ENCODE results near the gene ZBTB3. TPM values are rescaled to one million over a fixed set of nuclear protein-coding genes. Genes with fewer than 3 reads are reported as not detected.
A peak's percentile ranks its signal among the peaks of the same experiment; 100 is the strongest.

Gene ZBTB3
- total RNA-seq, 1 experiment from 2014 or later: 43.4 TPM

- Mint-ChIP-seq H3K9me3 (no peaks in the 10 kb centered on the region; a peak in 1 of 5 replicates), H3K27ac (peak overlapping the region in 1 of 3 experiments; percentile 87; a peak in 1 of 7 replicates), H3K4me1 (peaks cover 31 to 52% of the 10 kb centered on the region in 2 experiments), H3K4me3 (no peak overlapping the region; a peak in 1 of 5 replicates), H3K27me3 (ENCODE audit: low read depth) (no peaks in the 10 kb centered on the region), H3K36me3 (ENCODE audit: insufficient read depth in 1 of 3, low read depth in 3 of 3) (peaks cover 41 to 75% (median 70%) of the 10 kb centered on the region in 3 experiments)
- Histone ChIP-seq H3K23ac (ENCODE audit: insufficient read length, low read depth, low read length) (no peak overlapping the region), H2AFZ (ENCODE audit: low read length) (no peak overlapping the region), H4K5ac (ENCODE audit: insufficient read length, low read depth, low read length) (no peak overlapping the region), H3K9ac (ENCODE audit: extremely low read depth, insufficient read length, low read length) (no peak overlapping the region), H2BK20ac (ENCODE audit: low read depth, low read length, poor library complexity, severe bottlenecking) (no peak overlapping the region), H2BK15ac (ENCODE audit: low read depth, low read length) (no peak overlapping the region), H2BK12ac (ENCODE audit: insufficient read length, low read depth, low read length) (no peak overlapping the region), H3K4me2 (ENCODE audit: insufficient read depth, insufficient read length, low read length) (no peak overlapping the region), H3K14ac (ENCODE audit: insufficient read depth, low read length) (no peak overlapping the region), H3K4me1 (ENCODE audit: insufficient read depth, low read length) (peaks cover 2% of the 10 kb centered on the region; the same call in 1 of the 2 replicates), H3K27ac (ENCODE audit: insufficient read length, low read depth, low read length) (no peak overlapping the region), H4K20me1 (ENCODE audit: control insufficient read depth, insufficient read depth, insufficient read length) (no peaks in the 10 kb centered on the region), H2BK120ac (ENCODE audit: low read depth, low read length, poor library complexity, severe bottlenecking) (no peak overlapping the region), H3K23me2 (ENCODE audit: insufficient read length, low read depth, low read length, poor library complexity, severe bottlenecking) (peaks cover 18% of the 10 kb centered on the region), H3K79me2 (ENCODE audit: insufficient read depth, low read length) (no peaks in the 10 kb centered on the region), H3K79me1 (ENCODE audit: insufficient read depth, low read depth, low read length, poor library complexity, severe bottlenecking) (peaks cover 2% of the 10 kb centered on the region), H3K4ac (ENCODE audit: low read depth, low read length) (no peak overlapping the region), H3K18ac (ENCODE audit: insufficient read length, low read depth, low read length) (no peak overlapping the region), H2BK5ac (ENCODE audit: insufficient read length, low read length) (no peak overlapping the region), H3K56ac (ENCODE audit: insufficient read length, low read depth, low read length) (no peak overlapping the region), H4K8ac (replicated peaks; ENCODE audit: insufficient read length, low read depth, low read length) (no peak overlapping the region), H2AK5ac (ENCODE audit: insufficient read length, low read length) (no peak overlapping the region), H3T11ph (ENCODE audit: low read length) (no peak overlapping the region), H3K27me3 (ENCODE audit: insufficient read depth, low read length) (no peaks in the 10 kb centered on the region), H3K9me3 (ENCODE audit: control insufficient read depth, low read depth, low read length) (no peaks in the 10 kb centered on the region), H4K91ac (ENCODE audit: insufficient read length, low read depth, low read length) (no peak overlapping the region)
- no CpG with 5 or more reads among the region's 3 CpGs for whole genome bisulfite sequencing (ENCODE audit: extremely low coverage, insufficient read length, low lambda C conversion rate)
- DNase-seq: no peak
- TF ChIP-seq, protein P1, sequence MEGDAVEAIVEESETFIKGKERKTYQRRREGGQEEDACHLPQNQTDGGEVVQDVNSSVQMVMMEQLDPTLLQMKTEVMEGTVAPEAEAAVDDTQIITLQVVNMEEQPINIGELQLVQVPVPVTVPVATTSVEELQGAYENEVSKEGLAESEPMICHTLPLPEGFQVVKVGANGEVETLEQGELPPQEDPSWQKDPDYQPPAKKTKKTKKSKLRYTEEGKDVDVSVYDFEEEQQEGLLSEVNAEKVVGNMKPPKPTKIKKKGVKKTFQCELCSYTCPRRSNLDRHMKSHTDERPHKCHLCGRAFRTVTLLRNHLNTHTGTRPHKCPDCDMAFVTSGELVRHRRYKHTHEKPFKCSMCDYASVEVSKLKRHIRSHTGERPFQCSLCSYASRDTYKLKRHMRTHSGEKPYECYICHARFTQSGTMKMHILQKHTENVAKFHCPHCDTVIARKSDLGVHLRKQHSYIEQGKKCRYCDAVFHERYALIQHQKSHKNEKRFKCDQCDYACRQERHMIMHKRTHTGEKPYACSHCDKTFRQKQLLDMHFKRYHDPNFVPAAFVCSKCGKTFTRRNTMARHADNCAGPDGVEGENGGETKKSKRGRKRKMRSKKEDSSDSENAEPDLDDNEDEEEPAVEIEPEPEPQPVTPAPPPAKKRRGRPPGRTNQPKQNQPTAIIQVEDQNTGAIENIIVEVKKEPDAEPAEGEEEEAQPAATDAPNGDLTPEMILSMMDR (conservative IDR thresholded peaks at IDR 0.05): no peak
These were observed 41.1 kb downstream of the ZBTB3 start for GRCh38 chr11:62712861-62713260.
